ENCODE results near the gene ISG20L2. TPM values are rescaled to one million over a fixed set of nuclear protein-coding genes. Genes with fewer than 3 reads are reported as not detected.

The ISG20L2 gene
- total RNA-seq, 6 donors from 2014 or later = 10.8 to 38.8 (median 22.9) TPM

GRCh38 chr1:156711011-156711817 lies 17.4 kb downstream of the ISG20L2 start:
- Histone ChIP-seq H3K27ac (no peak overlapping the region), H3K36me3 (peaks cover 0 to 5% (median 0%) of the 10 kb centered on the region in 4 donors), H3K4me3 (no peak overlapping the region), H3K27me3 (peaks cover 0 to under 1% (median 0%) of the 10 kb centered on the region in 4 donors), H3K4me1 (peaks cover 7 to 12% (median 10%) of the 10 kb centered on the region in 4 donors), H3K9me3 (no peaks in the 10 kb centered on the region)
- 86 to 93% methylated on average over 4 to 8 of the region's 9 CpGs for WGBS, 2 donors
- TF ChIP-seq POLR2AphosphoS5 (IDR thresholded peaks at IDR 0.05) (no peak), POLR2A (IDR thresholded peaks at IDR 0.05) (no peak), CTCF (IDR thresholded peaks at IDR 0.05) (no peak), EP300 (IDR thresholded peaks at IDR 0.05) (no peak)
- ATAC-seq (ENCODE audit: low FRiP score in 2 of 2) = no peak
- DNase-seq = no peak

GRCh38 chr1:156709757-156710489 lies 18.6 kb downstream of the ISG20L2 start:
- Histone ChIP-seq H3K9me3 (no peaks in the 10 kb centered on the region), H3K36me3 (no peaks in the 10 kb centered on the region), H3K4me1 (peaks cover 20 to 25% (median 23%) of the 10 kb centered on the region in 4 donors), H3K4me3 (no peak overlapping the region), H3K27ac (no peak overlapping the region), H3K27me3 (peaks cover 0 to 13% (median 5%) of the 10 kb centered on the region in 4 donors)
- WGBS, 2 donors = 48 to 63% methylated on average over 8 to 11 of the region's 11 CpGs
- TF ChIP-seq EP300 (IDR thresholded peaks at IDR 0.05) (no peak), POLR2AphosphoS5 (IDR thresholded peaks at IDR 0.05) (no peak), POLR2A (IDR thresholded peaks at IDR 0.05) (no peak), CTCF (IDR thresholded peaks at IDR 0.05) (no peak)
- ATAC-seq (ENCODE audit: low FRiP score in 2 of 2) = peak in 1 of 2 donors; percentile 58
- peak in 1 of 2 donors; percentile 64 for DNase-seq

- H3K4me3 ChIP-seq = no peak overlapping the region
- H3K27me3 ChIP-seq = peaks cover 0 to 22% (median 9%) of the 10 kb centered on the region in 4 donors
- no peak for ATAC-seq (ENCODE audit: low FRiP score in 2 of 2)
- no peak for DNase-seq
- TF ChIP-seq POLR2A (IDR thresholded peaks at IDR 0.05) (no peak), EP300 (IDR thresholded peaks at IDR 0.05) (no peak), POLR2AphosphoS5 (IDR thresholded peaks at IDR 0.05) (no peak), CTCF (IDR thresholded peaks at IDR 0.05) (no peak)
- no peaks in the 10 kb centered on the region for H3K36me3 ChIP-seq
- peaks cover 27 to 30% (median 29%) of the 10 kb centered on the region in 4 donors for H3K4me1 ChIP-seq
- WGBS, 2 donors = 84 to 88% methylated on average over 4 of the region's 4 CpGs
- no peaks in the 10 kb centered on the region for H3K9me3 ChIP-seq
- H3K27ac ChIP-seq = no peak overlapping the region
These were observed 19.5 kb downstream of the ISG20L2 start for GRCh38 chr1:156709031-156709430.

- H3K4me1 ChIP-seq = peaks cover 27 to 30% (median 29%) of the 10 kb centered on the region in 4 donors
- TF ChIP-seq CTCF (IDR thresholded peaks at IDR 0.05) (no peak), POLR2A (IDR thresholded peaks at IDR 0.05) (no peak), POLR2AphosphoS5 (IDR thresholded peaks at IDR 0.05) (no peak), EP300 (IDR thresholded peaks at IDR 0.05) (no peak)
- no peak for DNase-seq
- no peak overlapping the region for H3K27ac ChIP-seq
- WGBS, 2 donors = 69 to 75% methylated on average over 4 of the region's 4 CpGs
- ATAC-seq (ENCODE audit: low FRiP score in 2 of 2) = no peak
- H3K4me3 ChIP-seq = no peak overlapping the region
- H3K36me3 ChIP-seq = no peaks in the 10 kb centered on the region
- H3K27me3 ChIP-seq = peaks cover 0 to 25% (median 11%) of the 10 kb centered on the region in 4 donors
- H3K9me3 ChIP-seq = no peaks in the 10 kb centered on the region
These were observed 20.3 kb downstream of the ISG20L2 start for GRCh38 chr1:156708218-156708661.
